Upper lobe of left lung (tissue), 4 donors: ENCODE measurements around the gene RHOB.

Experiments used
- POLR2A ChIP-seq, 4 donors: fragments of 450-650 bp; IDR thresholded peaks; one replicate each; pipeline ENCODE4 v1.5.1; 2016 to 2017; ENCODE audit warnings: antibody characterized with exemption in 4 of 4, mild to moderate bottlenecking in 2 of 4
- POLR2AphosphoS5 ChIP-seq, 2 donors: sonication (generic); formaldehyde crosslinking; IDR thresholded peaks; one replicate each; pipeline ENCODE4 v1.5.1; 2017; ENCODE audit warnings: antibody characterized with exemption in 2 of 2
- TF ChIP-seq, protein P1 (sequence below), 6 experiments: fragments of 450-650 bp in 4 of 6; fragments of 200-600 bp in 2 of 6; sonication (generic) in 2 of 6; IDR thresholded peaks; one replicate each; pipeline ENCODE4 v1.5.1; 2016 to 2019; ENCODE audit warnings: antibody characterized with exemption in 6 of 6

DNA sequence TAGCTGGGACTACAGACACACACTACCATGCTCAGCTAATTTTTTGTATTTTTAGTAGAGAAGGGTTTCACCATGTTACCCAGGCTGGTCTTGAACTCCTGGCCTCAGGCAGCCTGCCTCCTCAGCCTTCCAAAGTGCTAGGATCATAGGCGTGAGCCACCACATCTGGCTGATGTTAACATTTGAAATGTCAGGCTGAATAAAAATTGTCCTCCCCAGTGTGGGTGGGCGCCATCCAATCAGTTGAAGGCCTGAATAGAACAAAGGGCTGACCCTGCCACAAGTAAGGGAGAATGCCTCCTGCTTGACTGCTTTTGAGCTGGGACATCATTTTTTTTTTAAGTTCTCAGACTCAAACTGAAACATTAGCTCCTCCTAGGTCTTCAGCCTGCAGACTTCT is 21.0 kb upstream of the RHOB start:
- TF ChIP-seq POLR2A (IDR thresholded peaks at IDR 0.05) = no peak
- TF ChIP-seq, protein P1, sequence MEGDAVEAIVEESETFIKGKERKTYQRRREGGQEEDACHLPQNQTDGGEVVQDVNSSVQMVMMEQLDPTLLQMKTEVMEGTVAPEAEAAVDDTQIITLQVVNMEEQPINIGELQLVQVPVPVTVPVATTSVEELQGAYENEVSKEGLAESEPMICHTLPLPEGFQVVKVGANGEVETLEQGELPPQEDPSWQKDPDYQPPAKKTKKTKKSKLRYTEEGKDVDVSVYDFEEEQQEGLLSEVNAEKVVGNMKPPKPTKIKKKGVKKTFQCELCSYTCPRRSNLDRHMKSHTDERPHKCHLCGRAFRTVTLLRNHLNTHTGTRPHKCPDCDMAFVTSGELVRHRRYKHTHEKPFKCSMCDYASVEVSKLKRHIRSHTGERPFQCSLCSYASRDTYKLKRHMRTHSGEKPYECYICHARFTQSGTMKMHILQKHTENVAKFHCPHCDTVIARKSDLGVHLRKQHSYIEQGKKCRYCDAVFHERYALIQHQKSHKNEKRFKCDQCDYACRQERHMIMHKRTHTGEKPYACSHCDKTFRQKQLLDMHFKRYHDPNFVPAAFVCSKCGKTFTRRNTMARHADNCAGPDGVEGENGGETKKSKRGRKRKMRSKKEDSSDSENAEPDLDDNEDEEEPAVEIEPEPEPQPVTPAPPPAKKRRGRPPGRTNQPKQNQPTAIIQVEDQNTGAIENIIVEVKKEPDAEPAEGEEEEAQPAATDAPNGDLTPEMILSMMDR (IDR thresholded peaks at IDR 0.05) = no peak
- no peak for TF ChIP-seq POLR2AphosphoS5 (IDR thresholded peaks at IDR 0.05)
